ENCODE data around the gene LRRTM2.

DNA sequence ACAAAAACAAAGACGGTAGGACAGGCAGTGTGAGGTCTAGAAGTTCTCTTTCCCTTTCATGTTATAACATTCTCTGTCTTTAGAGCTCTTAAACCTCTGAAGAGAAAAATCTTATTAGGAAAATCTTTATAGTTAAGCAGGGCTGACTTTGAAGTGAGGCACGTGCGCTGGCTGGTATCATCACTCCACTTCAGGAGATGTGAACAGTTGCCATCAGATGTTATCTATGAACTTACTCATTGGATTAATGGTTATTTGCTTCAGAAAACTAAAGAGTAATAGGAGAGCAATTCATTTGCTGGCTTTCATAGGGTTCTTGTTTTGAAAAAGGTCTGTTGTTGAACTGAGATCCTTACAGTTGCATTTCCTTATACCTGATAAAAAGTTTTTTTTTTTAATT lies 25.7 kb downstream of the LRRTM2 start:
- TF ChIP-seq, protein P1, sequence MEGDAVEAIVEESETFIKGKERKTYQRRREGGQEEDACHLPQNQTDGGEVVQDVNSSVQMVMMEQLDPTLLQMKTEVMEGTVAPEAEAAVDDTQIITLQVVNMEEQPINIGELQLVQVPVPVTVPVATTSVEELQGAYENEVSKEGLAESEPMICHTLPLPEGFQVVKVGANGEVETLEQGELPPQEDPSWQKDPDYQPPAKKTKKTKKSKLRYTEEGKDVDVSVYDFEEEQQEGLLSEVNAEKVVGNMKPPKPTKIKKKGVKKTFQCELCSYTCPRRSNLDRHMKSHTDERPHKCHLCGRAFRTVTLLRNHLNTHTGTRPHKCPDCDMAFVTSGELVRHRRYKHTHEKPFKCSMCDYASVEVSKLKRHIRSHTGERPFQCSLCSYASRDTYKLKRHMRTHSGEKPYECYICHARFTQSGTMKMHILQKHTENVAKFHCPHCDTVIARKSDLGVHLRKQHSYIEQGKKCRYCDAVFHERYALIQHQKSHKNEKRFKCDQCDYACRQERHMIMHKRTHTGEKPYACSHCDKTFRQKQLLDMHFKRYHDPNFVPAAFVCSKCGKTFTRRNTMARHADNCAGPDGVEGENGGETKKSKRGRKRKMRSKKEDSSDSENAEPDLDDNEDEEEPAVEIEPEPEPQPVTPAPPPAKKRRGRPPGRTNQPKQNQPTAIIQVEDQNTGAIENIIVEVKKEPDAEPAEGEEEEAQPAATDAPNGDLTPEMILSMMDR (IDR thresholded peaks at IDR 0.05; ENCODE audit: borderline replicate concordance, extremely low read depth, low read length, poor library complexity, severe bottlenecking) = no peak
- TF ChIP-seq EZH2 (IDR thresholded peaks at IDR 0.05; ENCODE audit: borderline replicate concordance, low read depth, low read length, severe bottlenecking) = no peak
